GM21786 (cell line): ENCODE results near the gene PPP1CA.

ENCODE experiments used
- ATAC-seq: cut with Tn5 transposase; IDR thresholded peaks from one replicate; pipeline ENCODE4 v1.9.1; 2021; ENCODE audit not compliant: unreplicated experiment

The PPP1CA gene

GRCh38 chr11:67370351-67371076, 31.1 kb downstream of the PPP1CA start:
- ATAC-seq, result no peak

GRCh38 chr11:67369801-67370284, 31.8 kb downstream of the PPP1CA start:
- no peak for ATAC-seq

- no peak for ATAC-seq
These were observed 32.4 kb downstream of the PPP1CA start for GRCh38 chr11:67369275-67369674.

GRCh38 chr11:67368621-67369020, 33.0 kb downstream of the PPP1CA start:
- no peak for ATAC-seq

- no peak for ATAC-seq
These were observed 33.9 kb downstream of the PPP1CA start for GRCh38 chr11:67367761-67368227.

- no peak for ATAC-seq
These were observed 34.5 kb downstream of the PPP1CA start for GRCh38 chr11:67366961-67367760.

GRCh38 chr11:67366546-67366945, 35.1 kb downstream of the PPP1CA start:
- no peak for ATAC-seq

GRCh38 chr11:67365736-67366444, 35.8 kb downstream of the PPP1CA start:
- no peak for ATAC-seq

GRCh38 chr11:67364783-67365722, 36.6 kb downstream of the PPP1CA start:
- no peak for ATAC-seq

- ATAC-seq, result no peak
These were observed 37.5 kb downstream of the PPP1CA start for GRCh38 chr11:67364169-67364568.

- no peak for ATAC-seq
These were observed 43.6 kb downstream of the PPP1CA start for GRCh38 chr11:67357831-67358670.

GRCh38 chr11:67356864-67357561, 44.6 kb downstream of the PPP1CA start:
- ATAC-seq, result no peak

GRCh38 chr11:67356387-67356863, 45.2 kb downstream of the PPP1CA start:
- ATAC-seq, result no peak

- ATAC-seq, result no peak
These were observed 45.8 kb downstream of the PPP1CA start for GRCh38 chr11:67355794-67356386.

GRCh38 chr11:67355023-67355793, 46.5 kb downstream of the PPP1CA start:
- no peak for ATAC-seq

GRCh38 chr11:67354075-67355022, 47.3 kb downstream of the PPP1CA start:
- ATAC-seq, result no peak
